ENCODE measurements around the gene LGALS9C.
"Not testable (repeated sequence)": the region's sequence is repeated elsewhere in the genome, so short reads cannot be mapped to it uniquely, and the experiment has no call there.

Gene LGALS9C

GRCh38 chr17:18476508-18477308, at the start of gene LGALS9C:
Gene LGALS9C (plus strand): TSS chr17:18476789. CDS start chr17:18476855, 66 bp downstream.
- not testable (repeated sequence) for DNase-seq

- not testable (repeated sequence) for DNase-seq
Measured at GRCh38 chr17:18432206-18432605, 44.4 kb upstream of the LGALS9C start.

GRCh38 chr17:18439465-18439870, 37.1 kb upstream of the LGALS9C start:
- DNase-seq: not testable (repeated sequence)

GRCh38 chr17:18442093-18442492, 34.5 kb upstream of the LGALS9C start:
- DNase-seq: not testable (repeated sequence)

GRCh38 chr17:18442532-18442931, 34.1 kb upstream of the LGALS9C start:
- not testable (repeated sequence) for DNase-seq

GRCh38 chr17:18447476-18448205, 28.9 kb upstream of the LGALS9C start:
- not testable (repeated sequence) for DNase-seq

- DNase-seq: not testable (repeated sequence)
Measured at GRCh38 chr17:18448311-18448710, 28.3 kb upstream of the LGALS9C start.

- DNase-seq: not testable (repeated sequence)
Measured at GRCh38 chr17:18449833-18450232, 26.8 kb upstream of the LGALS9C start.

GRCh38 chr17:18450998-18451397, 25.6 kb upstream of the LGALS9C start:
- not testable (repeated sequence) for DNase-seq

- not testable (repeated sequence) for DNase-seq
Measured at GRCh38 chr17:18451969-18452368, 24.6 kb upstream of the LGALS9C start.

GRCh38 chr17:18459035-18459434, 17.6 kb upstream of the LGALS9C start:
- not testable (repeated sequence) for DNase-seq

- DNase-seq: not testable (repeated sequence)
Measured at GRCh38 chr17:18463831-18464502, 12.6 kb upstream of the LGALS9C start.

- not testable (repeated sequence) for DNase-seq
Measured at GRCh38 chr17:18466250-18466983, 10.2 kb upstream of the LGALS9C start.

- not testable (repeated sequence) for DNase-seq
Measured at GRCh38 chr17:18467001-18467400, 9.6 kb upstream of the LGALS9C start.

GRCh38 chr17:18468472-18469171, 8.0 kb upstream of the LGALS9C start:
- DNase-seq: not testable (repeated sequence)

- not testable (repeated sequence) for DNase-seq
Measured at GRCh38 chr17:18469837-18470236, 6.8 kb upstream of the LGALS9C start.

GRCh38 chr17:18470345-18470930, 6.2 kb upstream of the LGALS9C start:
- DNase-seq: not testable (repeated sequence)

- not testable (repeated sequence) for DNase-seq
Measured at GRCh38 chr17:18473967-18474366, 2.6 kb upstream of the LGALS9C start.

- peak; percentile 5 for DNase-seq
Measured at GRCh38 chr17:18474754-18475153, 1.8 kb upstream of the LGALS9C start.

GRCh38 chr17:18477367-18477766, 778 bp downstream of the LGALS9C start:
- not testable (repeated sequence) for DNase-seq

GRCh38 chr17:18478362-18478761, 1.8 kb downstream of the LGALS9C start:
- DNase-seq: not testable (repeated sequence)

Measured in NCI-H345 (cell line).